ENCODE measurements around the gene CIRBP. TPM values are rescaled to one million over a fixed set of nuclear protein-coding genes. Genes with fewer than 3 reads are reported as not detected.

CIRBP gene
- total RNA-seq, 1 donor, result 380 TPM

DNA sequence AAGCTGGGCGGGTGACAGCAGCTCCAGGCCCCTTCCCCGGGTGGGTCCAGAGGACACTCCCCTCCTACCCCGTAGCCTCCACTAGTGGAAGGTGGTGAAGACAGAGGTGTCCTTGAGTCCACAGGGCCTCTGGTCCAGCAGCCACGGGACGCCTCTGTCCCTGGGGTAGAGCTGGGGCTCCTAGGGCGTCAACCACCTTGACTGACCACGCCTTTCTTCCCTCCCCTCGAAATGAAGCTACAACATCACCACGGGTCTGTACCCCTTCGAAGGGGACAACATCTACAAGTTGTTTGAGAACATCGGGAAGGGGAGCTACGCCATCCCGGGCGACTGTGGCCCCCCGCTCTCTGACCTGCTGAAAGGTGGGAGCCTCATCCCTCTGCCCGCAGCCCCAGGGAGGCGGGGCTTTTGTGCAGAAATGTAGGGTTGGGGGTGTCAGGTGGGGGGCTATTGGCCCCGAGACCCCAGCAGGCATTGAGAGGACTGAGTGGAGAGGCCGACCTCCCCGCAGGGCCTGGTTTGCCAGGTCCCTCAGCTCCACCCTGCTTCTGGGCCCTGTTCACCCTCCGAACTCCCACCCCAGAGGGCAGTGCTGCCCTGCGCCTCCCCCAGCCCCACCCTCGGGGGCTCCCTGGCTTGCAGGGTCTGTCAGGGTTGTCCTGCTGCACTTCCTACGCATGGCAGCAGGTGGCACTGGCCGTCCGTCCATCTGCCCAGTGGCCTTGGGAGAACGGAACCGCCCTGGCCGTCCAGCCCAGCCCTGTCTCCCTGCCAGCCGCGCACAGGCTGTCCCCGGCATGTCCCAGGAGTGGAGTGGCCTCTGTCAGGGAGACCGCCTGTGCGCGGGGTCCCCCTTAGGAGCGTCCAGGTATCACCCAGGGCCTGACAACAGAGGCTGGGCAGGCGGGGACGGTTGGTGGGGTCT is 47.9 kb upstream of the CIRBP start:
- DNase-seq (ENCODE audit: insufficient read length, low spot score, missing footprints), result peak; percentile 100
- TF ChIP-seq, protein P1, sequence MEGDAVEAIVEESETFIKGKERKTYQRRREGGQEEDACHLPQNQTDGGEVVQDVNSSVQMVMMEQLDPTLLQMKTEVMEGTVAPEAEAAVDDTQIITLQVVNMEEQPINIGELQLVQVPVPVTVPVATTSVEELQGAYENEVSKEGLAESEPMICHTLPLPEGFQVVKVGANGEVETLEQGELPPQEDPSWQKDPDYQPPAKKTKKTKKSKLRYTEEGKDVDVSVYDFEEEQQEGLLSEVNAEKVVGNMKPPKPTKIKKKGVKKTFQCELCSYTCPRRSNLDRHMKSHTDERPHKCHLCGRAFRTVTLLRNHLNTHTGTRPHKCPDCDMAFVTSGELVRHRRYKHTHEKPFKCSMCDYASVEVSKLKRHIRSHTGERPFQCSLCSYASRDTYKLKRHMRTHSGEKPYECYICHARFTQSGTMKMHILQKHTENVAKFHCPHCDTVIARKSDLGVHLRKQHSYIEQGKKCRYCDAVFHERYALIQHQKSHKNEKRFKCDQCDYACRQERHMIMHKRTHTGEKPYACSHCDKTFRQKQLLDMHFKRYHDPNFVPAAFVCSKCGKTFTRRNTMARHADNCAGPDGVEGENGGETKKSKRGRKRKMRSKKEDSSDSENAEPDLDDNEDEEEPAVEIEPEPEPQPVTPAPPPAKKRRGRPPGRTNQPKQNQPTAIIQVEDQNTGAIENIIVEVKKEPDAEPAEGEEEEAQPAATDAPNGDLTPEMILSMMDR (IDR thresholded peaks at IDR 0.05; ENCODE audit: extremely low read depth, low read depth, low read length), result peak; percentile 61
- H3K9me3 ChIP-seq (ENCODE audit: low read depth, low read length), result no peaks in the 10 kb centered on the region
- H3K27ac ChIP-seq (ENCODE audit: low read depth, low read length), result peak overlapping the region; percentile 17
- H3K36me3 ChIP-seq (ENCODE audit: insufficient read depth, low read length), result peaks cover 21% of the 10 kb centered on the region
- H3K4me2 ChIP-seq (ENCODE audit: insufficient read depth, low read length), result no peak overlapping the region
- no peaks in the 10 kb centered on the region for H3K27me3 ChIP-seq (ENCODE audit: insufficient read depth, low read length)
- no peak overlapping the region for H2AFZ ChIP-seq (ENCODE audit: low read length)
- peaks cover 38% of the 10 kb centered on the region for H4K20me1 ChIP-seq (ENCODE audit: insufficient read depth, low read length)
- no peak overlapping the region for H3K4me3 ChIP-seq (ENCODE audit: insufficient read depth, low read length)
- H3K79me2 ChIP-seq (ENCODE audit: insufficient read depth, low read length), result peaks cover 61% of the 10 kb centered on the region
- H3K4me1 ChIP-seq (ENCODE audit: insufficient read depth, low read length), result peaks cover 7% of the 10 kb centered on the region

DNA sequence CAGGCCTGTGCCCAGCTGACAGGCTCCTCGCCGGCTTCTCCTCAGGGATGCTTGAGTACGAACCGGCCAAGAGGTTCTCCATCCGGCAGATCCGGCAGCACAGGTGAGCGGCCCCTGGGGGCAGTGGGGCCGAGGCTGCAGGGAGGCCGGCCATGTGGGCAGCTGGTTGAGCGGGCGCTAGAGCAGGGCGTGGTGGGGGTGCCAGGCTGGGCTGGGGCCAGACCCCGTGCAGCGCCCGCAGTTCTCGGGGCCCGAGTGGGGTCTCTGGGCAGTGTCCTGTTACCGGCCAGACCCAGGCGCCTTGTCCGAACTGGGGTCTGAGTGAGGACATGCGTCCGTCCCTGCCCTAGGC is 47.3 kb upstream of the CIRBP start:
- H3K9me3 ChIP-seq (ENCODE audit: low read depth, low read length), result no peaks in the 10 kb centered on the region
- H3K4me1 ChIP-seq (ENCODE audit: insufficient read depth, low read length), result peaks cover 1% of the 10 kb centered on the region
- no peaks in the 10 kb centered on the region for H3K27me3 ChIP-seq (ENCODE audit: insufficient read depth, low read length)
- H3K4me2 ChIP-seq (ENCODE audit: insufficient read depth, low read length), result no peak overlapping the region
- no peak overlapping the region for H3K4me3 ChIP-seq (ENCODE audit: insufficient read depth, low read length)
- DNase-seq (ENCODE audit: insufficient read length, low spot score, missing footprints), result no peak
- peak overlapping the region; percentile 17 for H3K27ac ChIP-seq (ENCODE audit: low read depth, low read length)
- peaks cover 33% of the 10 kb centered on the region for H4K20me1 ChIP-seq (ENCODE audit: insufficient read depth, low read length)
- peaks cover 21% of the 10 kb centered on the region for H3K36me3 ChIP-seq (ENCODE audit: insufficient read depth, low read length)
- TF ChIP-seq, protein P1 (IDR thresholded peaks at IDR 0.05; ENCODE audit: extremely low read depth, low read depth, low read length), result no peak
- H3K79me2 ChIP-seq (ENCODE audit: insufficient read depth, low read length), result peaks cover 56% of the 10 kb centered on the region
- no peak overlapping the region for H2AFZ ChIP-seq (ENCODE audit: low read length)

DNA sequence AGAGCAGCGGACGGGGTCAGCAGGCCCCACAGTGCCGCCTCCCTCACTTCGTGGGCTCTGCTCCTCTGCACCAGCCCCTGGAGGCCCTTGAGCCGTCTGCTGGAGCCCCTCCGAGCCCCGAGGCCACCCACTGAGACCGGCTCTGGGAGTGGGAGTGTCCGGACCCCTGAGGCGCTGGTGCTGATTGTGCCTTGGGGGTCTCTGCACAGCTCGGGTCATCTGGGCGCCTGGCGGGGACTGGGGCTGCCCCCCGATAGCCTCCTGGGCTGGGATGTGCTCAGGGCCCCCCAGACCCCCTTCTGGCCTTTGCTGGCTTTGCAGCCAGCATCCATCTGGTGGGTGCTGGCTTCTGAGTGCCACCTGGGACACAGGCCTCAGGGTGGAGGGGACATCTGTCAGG is 46.7 kb upstream of the CIRBP start:
- Histone ChIP-seq H3K27me3 (ENCODE audit: insufficient read depth, low read length) (no peaks in the 10 kb centered on the region), H3K36me3 (ENCODE audit: insufficient read depth, low read length) (peaks cover 22% of the 10 kb centered on the region), H3K9me3 (ENCODE audit: low read depth, low read length) (no peaks in the 10 kb centered on the region), H3K4me1 (ENCODE audit: insufficient read depth, low read length) (no peaks in the 10 kb centered on the region), H2AFZ (ENCODE audit: low read length) (no peak overlapping the region), H3K79me2 (ENCODE audit: insufficient read depth, low read length) (peaks cover 51% of the 10 kb centered on the region), H4K20me1 (ENCODE audit: insufficient read depth, low read length) (peaks cover 30% of the 10 kb centered on the region), H3K4me2 (ENCODE audit: insufficient read depth, low read length) (no peak overlapping the region), H3K27ac (ENCODE audit: low read depth, low read length) (no peak overlapping the region), H3K4me3 (ENCODE audit: insufficient read depth, low read length) (no peak overlapping the region)
- no peak for DNase-seq (ENCODE audit: insufficient read length, low spot score, missing footprints)
- TF ChIP-seq, protein P1 (IDR thresholded peaks at IDR 0.05; ENCODE audit: extremely low read depth, low read depth, low read length), result no peak

DNA sequence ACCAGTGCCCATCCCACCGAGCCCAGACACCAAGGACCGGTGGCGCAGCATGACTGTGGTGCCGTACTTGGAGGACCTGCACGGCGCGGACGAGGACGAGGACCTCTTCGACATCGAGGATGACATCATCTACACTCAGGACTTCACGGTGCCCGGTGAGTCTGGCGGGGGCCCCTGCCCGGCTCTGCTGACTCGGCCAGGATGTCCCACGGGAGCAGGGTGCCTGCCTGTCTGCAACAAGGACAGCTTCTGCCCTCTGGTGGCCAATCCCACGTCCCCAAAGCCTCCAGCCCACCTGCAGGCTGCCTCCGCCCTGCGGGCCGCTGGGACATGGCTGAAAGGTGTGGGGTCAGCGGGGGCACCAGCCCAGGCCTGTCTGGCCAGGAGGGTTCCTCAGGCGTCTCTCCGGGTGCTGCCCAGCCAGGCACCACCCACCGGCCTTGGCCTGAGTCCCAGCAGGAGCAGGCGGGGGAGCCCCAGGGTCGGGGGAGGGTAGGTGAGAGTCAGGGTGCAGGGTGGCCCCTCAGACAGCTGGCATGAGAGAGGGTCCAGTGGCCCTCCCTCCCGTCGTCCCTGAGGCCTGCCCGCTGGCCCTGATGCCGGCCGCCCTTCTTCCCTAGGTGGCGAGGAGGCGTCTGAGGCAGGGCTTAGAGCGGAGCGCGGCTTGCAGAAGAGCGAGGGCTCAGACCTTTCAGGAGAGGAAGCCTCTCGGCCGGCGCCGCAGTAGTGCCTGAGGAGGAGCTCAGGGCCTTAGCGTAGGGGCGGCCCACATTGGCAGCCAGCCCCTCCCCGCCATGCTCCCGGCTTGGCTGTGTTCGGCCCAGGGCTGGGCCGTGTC is 45.9 kb upstream of the CIRBP start:
- Histone ChIP-seq H3K9me3 (ENCODE audit: low read depth, low read length) (no peaks in the 10 kb centered on the region), H3K27me3 (ENCODE audit: insufficient read depth, low read length) (no peaks in the 10 kb centered on the region), H3K4me1 (ENCODE audit: insufficient read depth, low read length) (no peaks in the 10 kb centered on the region), H3K4me2 (ENCODE audit: insufficient read depth, low read length) (no peak overlapping the region), H3K79me2 (ENCODE audit: insufficient read depth, low read length) (peaks cover 42% of the 10 kb centered on the region), H3K4me3 (ENCODE audit: insufficient read depth, low read length) (no peak overlapping the region), H4K20me1 (ENCODE audit: insufficient read depth, low read length) (peaks cover 27% of the 10 kb centered on the region), H3K36me3 (ENCODE audit: insufficient read depth, low read length) (peaks cover 26% of the 10 kb centered on the region), H3K27ac (ENCODE audit: low read depth, low read length) (no peak overlapping the region), H2AFZ (ENCODE audit: low read length) (no peak overlapping the region)
- DNase-seq (ENCODE audit: insufficient read length, low spot score, missing footprints), result peak; percentile 97
- TF ChIP-seq, protein P1 (IDR thresholded peaks at IDR 0.05; ENCODE audit: extremely low read depth, low read depth, low read length), result peak; percentile 45

Measured in osteoblast (primary cell).